ENCODE data around the gene GRIN1.

Gene GRIN1

DNA sequence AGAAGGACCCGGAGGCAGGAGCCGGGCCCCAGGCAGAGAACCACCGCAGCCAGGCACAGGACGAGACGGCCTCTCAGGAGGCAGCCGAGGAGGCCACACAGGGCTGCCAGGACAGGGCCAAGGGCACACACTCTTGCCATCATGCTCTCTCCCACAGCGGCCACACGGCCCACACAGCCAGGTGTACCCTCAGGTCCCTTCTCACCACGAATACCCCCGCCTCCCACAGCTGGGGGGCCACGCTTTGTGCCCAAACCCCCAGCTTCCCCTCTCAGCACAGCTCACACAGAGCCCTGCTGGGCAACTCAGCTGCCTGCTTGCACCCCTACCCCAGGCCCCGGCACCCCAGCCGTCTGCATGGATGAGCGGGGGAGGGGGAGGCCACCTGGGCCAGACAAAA is 54.8 kb downstream of the GRIN1 start:
- DNase-seq (ENCODE audit: low spot score): no peak

DNA sequence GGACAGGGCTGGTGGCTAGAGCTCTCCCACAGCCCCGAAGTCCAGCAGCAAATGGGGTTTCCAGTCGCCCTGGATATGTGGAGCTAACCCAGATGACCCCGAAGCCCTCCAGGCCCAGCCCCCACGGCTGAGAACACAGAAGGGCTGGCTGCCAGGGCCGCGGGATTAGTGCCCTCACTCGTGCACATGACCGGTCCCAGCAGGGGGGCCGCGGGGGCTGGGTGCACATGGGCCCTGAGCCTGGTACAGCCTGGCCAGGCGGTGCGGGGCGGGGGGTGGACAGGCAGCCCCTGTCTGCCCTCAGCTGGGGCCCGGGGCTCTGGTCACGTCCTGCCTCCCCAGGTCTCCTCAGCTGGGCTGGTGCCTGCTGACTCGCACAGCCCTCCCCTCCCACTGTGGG is 55.4 kb downstream of the GRIN1 start:
- DNase-seq (ENCODE audit: low spot score): no peak

DNA sequence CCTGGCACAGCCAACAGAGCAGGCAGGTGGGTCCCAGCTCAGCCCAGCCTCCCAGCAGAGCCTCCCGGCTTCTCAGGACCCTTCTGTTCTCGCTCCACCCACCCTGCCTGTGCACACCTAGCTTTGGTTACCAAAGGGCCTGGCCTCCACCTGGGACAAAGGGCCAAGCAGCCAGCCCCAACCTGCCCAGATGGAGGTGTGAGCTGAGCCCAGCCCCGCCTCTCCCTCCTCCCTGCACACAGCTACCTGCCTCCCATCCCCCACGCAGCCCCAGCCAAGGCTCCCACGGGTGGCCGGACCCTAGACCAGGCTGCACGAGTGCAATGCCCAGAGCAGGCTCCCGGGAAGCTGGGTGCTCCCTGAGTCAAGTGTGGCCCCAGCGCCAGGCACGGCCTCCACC is 56.0 kb downstream of the GRIN1 start:
- no peak for DNase-seq (ENCODE audit: low spot score)

DNA sequence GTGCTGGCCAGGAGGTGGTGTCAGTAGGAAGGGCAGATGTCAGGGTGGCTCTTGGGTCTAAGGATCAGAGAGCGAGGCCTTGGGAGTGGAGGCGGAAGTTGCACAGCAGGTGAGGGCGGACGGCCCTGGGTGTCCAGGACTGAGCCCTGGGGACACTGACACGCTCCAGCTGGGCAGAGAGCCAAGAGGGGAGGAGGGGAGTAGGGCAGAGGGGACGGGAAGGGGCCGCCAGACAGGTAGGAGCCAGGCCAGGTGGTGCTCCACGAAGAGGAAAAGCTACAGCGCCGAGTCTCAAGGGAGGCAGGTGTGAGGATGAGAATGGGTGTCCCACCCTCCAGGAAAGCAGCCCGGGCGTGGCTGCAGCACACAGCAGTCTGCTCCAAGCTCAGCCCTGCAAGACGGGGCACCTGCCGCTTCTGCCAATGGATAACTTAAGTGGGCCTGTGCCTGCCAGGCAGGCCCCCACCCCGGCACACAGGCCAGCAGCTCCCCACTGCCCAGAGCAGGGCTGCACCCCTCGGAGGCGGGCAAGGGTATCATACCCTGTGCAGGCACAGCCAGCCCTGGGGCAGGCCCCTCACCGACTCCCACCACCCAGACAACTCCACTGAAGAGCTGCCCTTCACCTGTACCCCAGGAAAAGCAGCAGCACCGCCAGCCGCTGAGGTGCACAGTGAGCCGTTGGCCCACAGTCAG is 56.7 kb downstream of the GRIN1 start:
- DNase-seq (ENCODE audit: low spot score): no peak

DNA sequence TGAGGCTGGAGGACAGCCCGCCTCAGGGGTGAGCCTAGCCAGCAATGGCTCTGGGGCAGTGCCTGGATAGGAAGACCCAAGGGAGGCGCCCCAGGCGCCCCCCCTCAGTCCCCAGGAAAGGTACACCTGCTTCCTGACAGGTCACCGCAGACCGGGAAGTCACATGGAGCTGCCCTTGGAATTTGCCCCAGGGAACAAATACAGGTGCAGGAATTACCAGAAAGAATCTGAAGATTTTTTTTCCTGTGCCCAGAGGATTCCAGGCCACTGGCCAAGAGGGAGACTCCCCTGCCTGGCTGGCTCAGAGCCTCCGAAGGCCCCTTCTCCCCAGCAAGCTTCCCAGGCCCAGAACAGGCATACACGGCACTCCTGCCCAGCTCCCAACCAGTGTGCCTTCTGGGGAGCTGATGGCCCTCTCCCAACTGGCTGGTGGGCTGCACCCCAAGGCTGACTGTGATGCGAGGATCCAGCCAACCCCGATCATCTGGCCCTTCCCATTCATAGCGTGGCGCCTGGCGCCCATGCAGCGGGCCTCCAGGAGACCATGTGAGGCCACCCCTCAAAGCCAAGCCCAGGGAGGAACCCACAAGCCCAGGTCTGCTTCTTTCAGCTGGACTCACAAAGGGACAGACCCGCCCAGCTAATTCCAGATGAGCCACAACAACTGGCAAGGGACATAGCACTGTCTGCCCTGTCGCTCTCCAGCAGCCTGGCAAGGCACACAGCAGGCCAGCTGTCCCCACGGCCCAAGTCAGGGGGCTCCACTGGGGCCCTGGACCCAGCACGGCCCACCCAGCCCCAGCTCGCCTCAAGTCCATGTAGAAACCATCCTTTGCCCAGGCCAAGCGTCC is 59.3 kb downstream of the GRIN1 start:
- DNase-seq (ENCODE audit: low spot score): no peak

DNA sequence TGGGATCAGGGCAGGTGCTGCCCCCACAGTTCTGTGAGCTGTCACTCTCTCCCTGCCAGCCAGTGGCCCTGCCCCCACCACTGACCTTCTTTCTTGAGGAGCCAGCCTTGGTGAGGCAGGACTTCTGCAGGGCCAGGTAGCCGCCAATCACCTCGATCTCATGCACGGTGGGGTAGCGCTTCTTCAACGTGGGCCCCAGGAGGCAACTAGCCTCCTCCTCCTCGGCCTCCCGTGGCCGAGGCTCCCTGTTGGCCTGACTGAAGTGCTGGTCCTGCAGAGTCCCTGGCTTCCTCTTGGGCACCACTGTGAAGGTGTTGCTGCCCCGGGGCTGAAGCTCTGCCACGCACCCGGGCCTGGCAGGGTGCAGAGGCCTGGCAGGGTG is 59.9 kb downstream of the GRIN1 start:
- no peak for DNase-seq (ENCODE audit: low spot score)

DNA sequence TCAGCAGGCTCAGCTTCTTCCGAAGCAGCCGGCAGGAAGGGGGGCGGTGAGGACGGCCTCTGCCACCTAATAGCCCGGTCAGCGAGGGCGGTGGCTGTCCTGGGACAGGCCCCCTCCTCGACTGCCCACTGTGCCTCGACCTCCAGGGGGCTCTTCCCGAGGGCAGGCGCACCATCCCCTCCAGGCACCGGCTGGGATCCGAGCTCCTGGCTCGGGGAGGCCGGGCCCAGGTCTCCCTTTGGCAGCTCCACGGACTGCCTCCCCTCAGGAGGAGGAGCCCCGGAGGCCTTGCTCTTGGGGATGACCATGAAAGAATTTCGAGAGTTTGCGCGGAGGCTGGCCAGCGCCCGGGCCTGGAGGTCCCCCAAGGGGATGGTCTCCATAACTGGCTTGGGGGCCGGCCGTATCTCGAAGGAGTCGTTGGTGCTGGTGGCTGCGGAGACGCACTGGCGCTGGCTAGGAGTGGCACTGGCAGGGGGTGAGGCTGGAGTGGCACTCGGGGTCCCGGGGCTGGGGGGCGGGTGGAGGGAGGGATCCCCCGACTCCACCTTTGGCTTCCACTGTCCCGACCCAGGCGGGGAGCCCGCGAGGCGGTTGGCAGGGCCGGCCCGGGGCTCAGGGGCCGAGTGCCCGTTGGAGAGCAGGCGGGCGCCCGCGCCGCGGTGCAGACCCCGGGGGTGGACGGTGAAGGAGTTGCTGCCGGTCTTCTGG is 60.6 kb downstream of the GRIN1 start:
- no peak for DNase-seq (ENCODE audit: low spot score)

DNA sequence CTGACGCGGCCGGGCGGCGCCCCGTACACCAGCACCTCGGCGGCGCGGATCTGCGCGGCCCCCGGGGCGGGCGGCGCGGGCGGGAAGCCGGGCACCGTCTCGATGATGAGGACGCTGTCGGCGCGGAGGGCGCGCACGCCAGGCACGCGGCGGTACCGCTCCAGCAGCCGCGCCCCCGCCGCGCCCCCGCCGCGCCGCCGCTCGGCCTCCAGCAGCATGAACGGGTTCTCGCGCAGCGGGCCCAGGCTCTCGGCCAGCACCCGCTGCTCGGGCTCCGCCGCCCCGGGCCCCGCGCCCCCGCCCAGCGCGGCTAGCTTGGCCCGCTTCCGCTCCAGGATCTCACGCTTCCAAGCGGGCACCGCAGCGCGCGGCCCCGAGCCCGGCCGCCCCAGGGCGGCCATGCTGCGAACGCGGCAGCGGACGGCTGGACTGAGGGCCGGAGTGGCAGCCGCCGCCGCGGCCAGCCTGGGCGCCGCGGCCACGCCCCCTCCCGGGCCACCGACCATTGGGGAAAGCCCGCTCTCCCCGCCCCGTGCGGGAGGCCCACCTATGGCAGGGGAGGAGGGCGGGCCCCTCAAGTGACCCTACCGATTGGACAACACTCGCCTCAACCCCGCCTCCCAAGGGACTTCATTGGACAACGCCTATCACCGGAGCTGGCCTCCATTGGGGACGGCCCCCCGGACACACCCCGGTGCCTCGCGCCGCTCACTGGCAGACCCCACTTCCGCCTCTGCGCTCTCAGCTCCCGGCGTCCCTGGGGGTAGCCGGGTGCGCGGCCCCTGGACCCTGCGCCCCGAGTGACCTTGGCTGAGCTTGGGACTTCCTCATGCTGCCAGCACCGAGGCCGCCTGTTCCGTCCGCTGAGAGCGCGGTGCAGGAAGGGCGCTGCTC is 61.6 kb downstream of the GRIN1 start, which contains the start of gene TPRN:
Gene TPRN (minus strand): TSS at position 431 of the 894 bp plus-strand sequence. CDS start 30 bp downstream, at position 401.
- peak; percentile 100 for DNase-seq (ENCODE audit: low spot score)

DNA sequence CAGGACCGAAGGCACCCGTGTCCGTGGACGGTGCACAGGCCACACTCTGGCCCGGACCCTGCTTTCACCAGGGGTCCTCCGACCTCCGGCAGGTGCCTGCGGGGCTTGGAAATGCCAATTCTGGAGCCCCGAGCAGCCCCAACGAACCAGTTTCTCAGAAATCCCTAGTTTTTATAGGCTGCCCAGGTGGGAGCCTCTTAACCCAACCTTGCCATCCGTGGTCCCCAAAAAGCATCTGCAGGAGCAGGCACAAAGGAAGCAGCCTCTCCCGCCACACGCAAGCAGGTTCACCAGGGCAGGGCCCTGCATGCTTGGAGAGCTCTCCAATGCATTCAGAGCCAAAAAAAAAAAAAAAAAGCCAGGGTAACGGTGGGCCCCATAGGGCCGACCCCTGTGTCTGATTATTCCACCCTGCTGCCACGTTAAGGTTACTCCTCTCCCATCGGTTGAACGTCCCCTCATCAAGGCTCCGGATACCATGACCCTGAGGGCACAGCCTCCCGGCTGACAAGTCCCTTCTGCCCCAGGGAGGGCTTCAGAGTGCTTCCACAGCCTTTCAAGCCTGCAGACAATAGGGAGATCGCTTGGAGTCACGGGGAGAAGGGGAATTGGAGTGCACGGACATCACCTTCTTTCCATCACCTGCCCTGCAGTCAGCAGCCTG is 62.4 kb downstream of the GRIN1 start:
- DNase-seq (ENCODE audit: low spot score): no peak

DNA sequence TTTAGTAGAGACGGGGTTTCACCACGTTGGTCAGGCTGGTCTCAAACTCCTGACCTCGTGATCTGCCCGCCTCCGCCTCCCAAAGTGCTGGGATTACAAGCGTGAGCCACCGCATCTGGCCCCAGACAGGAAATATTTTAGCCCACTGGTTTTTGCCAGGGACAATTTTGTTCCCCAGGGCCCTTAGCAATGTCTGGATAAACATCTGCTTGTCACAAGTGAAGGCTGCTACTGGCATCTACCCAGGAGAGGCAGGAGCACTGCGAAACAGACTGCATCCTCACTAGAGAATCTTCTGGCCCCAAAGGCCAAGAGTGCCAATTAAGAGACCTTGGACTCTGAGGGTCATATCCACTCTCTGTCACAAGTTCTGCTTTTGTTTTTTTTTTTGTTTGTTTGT is 64.0 kb downstream of the GRIN1 start:
- DNase-seq (ENCODE audit: low spot score): no peak

DNA sequence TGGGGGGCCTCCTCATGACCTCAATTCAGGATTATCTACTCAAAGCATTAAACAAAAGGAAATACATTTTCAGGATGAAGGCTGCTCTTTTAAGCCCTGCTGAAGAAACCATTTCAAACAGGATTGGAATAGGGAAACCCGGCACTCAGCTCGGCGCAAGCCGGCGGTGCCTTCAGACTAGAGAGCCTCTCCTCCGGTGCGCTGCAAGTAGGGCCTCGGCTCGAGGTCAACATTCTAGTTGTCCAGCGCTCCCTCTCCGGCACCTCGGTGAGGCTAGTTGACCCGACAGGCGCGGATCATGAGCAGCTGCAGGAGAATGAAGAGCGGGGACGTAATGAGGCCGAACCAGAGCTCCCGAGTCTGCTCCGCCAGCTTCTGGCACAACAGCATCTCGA is 65.8 kb downstream of the GRIN1 start:
- DNase-seq (ENCODE audit: low spot score): no peak

DNA sequence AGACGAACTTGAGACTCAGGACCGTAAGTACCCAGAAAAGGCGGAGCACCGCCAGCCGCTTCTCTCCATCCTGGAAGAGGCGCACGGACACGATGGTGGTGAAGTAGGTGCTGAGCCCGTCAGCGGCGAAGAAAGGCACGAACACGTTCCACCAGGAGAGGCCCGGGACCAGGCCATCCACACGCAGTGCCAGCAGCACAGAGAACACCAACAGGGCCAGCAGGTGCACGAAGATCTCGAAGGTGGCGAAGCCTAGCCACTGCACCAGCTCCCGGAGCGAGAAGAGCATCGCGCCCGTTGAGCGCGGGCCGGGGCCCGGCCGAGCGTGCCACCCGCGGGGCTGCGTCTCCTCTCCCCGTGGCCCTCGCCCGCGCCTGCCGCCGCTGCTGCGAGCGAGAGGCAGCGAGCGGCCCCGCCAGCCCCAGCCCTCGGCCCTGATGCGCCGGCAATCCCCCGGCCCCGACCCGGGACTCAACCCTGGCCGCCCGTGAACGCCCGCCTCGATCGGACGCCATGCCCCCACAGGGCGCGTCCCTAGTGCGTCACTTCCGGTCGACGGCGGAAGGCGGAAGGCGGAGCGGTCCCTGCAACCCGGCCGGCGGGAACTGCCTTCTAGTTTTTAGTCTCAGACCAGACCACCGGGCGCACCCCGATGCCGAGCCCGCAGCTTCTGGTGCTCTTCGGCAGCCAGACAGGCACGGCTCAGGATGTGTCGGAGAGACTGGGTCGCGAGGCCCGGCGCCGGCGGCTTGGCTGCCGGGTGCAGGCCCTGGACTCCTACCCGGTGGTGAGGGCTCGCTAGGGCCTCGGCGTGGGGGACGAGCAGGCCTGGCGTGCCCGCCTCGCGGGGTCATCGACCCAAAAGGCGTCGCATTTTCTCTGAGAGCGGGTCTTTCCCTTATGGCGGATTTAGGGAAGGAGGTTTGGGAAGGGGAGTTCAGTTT is 66.4 kb downstream of the GRIN1 start, which contains the start of the genes NDOR1 and TMEM203:
Gene NDOR1 (plus strand): TSS at position 575 of the 944 bp plus-strand sequence. CDS start 78 bp downstream, at position 653.
Gene TMEM203 (minus strand): TSS at position 523 of the 944 bp plus-strand sequence. CDS start 234 bp downstream, at position 289.
- peak; percentile 95 for DNase-seq (ENCODE audit: low spot score)

DNA sequence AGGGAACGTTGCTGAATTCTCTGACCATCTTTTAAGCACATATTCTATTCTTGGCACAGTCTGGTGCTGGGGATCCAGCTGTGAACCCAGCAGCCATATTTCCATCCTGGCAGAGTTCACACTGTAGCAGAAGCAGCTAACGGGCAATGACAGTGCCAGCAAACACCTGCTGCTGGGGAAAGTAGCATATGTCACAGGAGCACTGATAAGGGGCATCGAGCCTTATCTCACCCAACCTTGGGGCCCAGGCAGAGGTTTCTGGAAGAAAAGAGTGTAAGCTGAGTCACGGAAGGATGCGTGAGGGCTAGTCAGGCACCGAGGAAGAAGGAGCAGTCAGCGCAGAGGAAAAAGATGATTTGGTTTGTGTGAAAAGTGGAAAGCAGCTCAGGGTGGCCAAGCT is 67.6 kb downstream of the GRIN1 start:
- DNase-seq (ENCODE audit: low spot score): no peak

DNA sequence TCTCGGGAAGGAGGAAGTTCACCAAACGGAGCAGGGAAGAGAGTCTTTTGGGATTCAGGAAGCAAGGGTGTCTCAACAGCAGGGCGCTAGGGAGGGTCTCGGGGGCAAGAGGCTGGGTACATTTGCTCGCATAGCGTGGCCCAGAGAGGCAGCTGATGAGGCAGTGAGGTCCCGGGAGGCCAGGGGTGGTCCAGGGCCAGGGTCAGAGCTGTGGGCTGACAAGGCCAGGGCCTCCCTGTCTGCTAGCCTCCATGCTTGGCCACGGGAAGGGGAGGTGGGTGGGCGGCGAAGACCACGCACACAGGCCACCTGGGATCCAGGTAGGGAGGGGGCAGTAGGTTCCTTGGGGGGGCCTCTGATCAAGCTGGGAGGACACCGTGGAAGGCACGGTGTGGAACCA is 72.6 kb downstream of the GRIN1 start:
- no peak for DNase-seq (ENCODE audit: low spot score)

DNA sequence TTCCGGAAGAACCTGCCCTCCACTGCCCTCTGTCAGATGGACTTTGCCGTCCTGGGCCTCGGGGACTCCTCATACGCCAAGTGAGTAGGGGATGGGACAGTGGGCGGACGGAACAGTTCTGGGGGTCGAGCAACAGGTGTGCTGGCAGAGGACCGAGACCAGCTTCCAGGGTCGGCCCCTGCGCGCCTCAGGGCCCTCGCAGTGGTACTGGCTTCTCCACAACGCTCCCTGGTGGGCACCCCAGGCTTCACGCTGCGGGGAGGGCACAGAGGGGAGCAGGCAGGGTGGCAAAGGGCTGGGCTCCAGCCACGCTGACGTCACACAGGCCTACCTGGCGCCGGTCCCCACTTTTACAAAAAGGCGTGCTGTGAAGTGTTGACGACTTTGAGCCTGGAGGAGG is 73.6 kb downstream of the GRIN1 start:
- DNase-seq (ENCODE audit: low spot score): no peak

DNA sequence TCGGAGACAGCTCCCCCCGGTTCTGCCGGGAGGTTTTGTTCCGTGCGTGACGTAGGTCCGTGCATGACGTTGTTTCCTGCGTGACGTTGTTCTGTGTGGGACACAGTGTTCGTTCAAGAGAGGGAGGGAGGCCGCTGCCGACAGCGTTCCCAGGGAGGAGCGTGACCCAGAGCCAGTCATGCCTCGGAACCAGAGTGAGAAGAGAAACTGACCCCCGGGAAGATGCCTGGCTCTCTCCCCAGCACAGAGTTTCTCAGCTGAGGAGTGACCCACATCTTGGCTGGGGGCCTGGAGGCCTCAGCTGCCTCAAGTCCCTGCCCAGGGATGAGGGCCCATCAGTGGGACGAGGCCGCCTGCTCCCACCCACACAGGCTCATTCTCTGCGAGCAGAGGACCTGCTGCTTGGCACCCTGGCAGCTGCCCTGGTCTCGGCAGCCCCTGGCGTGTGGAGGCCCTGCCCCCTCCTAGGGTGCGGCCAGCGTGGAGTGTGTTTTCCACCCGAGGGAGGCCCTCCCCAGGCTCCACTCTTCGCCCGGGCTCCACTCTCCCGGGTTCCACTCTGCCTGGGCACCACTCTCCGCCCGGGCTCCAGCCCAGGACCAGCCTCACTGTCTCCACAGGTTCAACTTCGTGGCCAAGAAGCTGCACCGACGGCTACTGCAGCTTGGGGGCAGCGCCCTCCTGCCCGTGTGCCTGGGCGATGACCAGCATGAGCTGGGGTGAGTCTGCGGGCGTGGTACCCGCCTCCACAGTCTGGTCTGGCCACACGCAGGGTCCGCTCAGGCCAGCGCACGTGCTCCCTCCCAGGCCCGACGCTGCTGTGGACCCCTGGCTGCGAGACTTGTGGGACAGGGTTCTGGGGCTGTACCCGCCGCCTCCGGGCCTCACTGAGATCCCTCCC is 74.5 kb downstream of the GRIN1 start:
- DNase-seq (ENCODE audit: low spot score): no peak

DNA sequence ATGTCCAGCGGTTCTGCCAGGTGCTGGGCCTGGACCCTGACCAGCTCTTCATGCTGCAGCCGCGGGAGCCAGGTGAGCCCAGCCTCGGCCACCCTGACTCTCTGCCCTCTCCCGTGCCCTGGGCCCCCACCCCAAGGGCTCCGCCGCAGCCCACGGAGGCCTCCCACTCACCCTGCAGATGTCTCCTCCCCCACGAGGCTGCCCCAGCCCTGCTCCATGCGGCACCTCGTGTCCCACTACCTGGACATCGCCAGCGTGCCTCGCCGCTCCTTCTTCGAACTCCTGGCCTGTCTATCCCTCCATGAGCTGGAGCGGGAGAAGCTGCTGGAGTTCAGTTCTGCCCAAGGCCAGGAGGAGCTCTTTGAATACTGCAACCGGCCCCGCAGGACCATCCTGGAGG is 75.7 kb downstream of the GRIN1 start:
- DNase-seq (ENCODE audit: low spot score): no peak

DNA sequence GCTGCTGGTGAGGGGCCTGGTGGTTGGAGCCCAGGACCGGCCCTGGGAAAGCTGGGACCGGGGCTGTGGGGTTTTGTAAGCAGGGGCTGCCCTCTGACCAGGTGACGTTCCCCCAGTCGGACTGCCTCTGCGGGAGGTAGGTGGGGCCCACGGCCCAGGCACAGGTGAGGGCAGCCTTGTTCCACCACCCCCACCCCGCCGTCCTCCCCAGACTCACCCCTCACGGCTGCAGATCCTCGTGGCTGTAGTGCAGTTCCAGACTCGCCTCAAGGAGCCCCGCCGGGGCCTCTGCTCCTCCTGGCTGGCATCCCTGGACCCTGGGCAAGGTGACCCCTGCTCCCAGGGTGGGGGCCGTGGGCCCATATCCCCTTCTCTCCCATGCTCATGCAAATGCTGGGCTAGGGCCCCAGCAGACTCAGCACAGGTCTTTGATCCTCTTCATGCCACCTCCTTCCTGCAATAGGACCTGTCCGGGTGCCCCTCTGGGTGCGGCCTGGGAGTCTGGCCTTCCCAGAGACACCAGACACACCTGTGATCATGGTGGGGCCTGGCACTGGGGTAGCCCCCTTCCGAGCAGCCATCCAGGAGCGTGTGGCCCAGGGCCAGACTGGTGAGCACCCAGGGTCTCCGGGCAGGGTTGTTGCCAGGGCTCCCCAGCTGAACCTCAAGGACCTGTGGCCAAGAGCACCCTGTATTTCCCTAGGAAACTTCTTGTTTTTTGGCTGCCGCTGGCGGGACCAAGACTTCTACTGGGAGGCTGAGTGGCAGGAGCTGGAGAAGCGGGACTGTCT is 76.4 kb downstream of the GRIN1 start:
- DNase-seq (ENCODE audit: low spot score): no peak

Measured in COLO829 (cell line).